LNCaP clone FGC (cell line): ENCODE results near the gene HDLBP.
"Not testable (repeated sequence)": the region's sequence is repeated elsewhere in the genome, so short reads cannot be mapped to it uniquely, and the experiment has no call there.

Source experiments
- DNase-seq: peaks from one replicate; pipeline ENCODE4 v3.0.0-alpha.2; 2011; ENCODE audit warnings: low read depth
- H3K4me3 ChIP-seq: 2 replicates; pipeline ENCODE4 v1.5.1; 2011; ENCODE audit warnings: mild to moderate bottlenecking, low read depth, low read length, control low read depth
- TF ChIP-seq, protein P1 (sequence below): IDR thresholded peaks from 2 replicates; pipeline ENCODE4 v1.5.1; 2012; ENCODE audit warnings: mild to moderate bottlenecking; ENCODE audit not compliant: control insufficient read depth, insufficient read depth; ENCODE audit errors: extremely low read depth

Gene HDLBP

DNA sequence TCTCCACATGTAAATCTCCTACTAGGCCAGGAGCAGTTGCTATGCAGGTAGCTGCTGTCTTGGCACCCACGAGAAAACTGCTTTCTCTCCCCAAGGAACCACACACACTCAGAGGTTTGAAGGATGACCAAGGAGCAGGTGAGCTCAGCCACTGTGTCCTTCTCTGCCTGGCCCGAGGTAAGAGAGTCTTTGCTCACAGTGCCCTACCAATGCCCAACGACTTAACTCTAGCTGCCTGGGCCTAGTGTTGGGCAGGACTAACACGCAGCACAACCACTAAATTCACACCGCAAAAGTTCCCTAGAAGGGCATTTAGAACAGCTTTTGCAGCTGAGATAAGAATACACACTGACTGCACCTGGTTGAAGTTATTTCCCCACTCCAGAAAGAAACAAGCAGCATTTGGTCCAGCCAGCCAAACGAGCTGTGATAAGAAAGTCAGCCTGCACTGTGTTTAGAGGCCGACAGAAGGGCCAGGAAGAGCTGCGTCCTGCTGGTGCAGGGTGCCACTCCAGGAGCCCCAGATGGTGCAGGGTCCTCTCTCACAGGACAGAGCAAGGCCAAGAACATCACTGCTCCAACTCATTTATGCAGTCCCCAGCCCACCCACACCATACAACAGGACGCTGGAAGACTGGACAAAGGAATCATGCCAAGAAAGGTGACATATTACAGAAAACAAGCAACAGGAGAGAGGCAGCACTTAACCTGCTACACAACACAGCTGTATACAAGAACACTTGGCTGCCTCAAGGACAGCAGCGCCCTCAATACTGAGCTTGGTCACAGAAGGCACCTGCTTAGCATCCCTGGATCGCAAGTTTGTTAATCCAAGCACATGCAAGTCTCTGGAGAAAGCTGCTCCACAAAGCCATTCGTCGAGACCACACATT is 12.5 kb downstream of the HDLBP start:
- TF ChIP-seq, protein P1, sequence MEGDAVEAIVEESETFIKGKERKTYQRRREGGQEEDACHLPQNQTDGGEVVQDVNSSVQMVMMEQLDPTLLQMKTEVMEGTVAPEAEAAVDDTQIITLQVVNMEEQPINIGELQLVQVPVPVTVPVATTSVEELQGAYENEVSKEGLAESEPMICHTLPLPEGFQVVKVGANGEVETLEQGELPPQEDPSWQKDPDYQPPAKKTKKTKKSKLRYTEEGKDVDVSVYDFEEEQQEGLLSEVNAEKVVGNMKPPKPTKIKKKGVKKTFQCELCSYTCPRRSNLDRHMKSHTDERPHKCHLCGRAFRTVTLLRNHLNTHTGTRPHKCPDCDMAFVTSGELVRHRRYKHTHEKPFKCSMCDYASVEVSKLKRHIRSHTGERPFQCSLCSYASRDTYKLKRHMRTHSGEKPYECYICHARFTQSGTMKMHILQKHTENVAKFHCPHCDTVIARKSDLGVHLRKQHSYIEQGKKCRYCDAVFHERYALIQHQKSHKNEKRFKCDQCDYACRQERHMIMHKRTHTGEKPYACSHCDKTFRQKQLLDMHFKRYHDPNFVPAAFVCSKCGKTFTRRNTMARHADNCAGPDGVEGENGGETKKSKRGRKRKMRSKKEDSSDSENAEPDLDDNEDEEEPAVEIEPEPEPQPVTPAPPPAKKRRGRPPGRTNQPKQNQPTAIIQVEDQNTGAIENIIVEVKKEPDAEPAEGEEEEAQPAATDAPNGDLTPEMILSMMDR: no peak

GRCh38 chr2:241302083-241302482 is 13.4 kb downstream of the HDLBP start:
- H3K4me3 ChIP-seq: no peak overlapping the region
- TF ChIP-seq, protein P1: no peak

More for the DNA sequence above, 12.5 kb downstream of the HDLBP start:
- H3K4me3 ChIP-seq: no peak overlapping the region
- no peak for DNase-seq

GRCh38 chr2:241300000-241300399 is 15.5 kb downstream of the HDLBP start:
- TF ChIP-seq, protein P1: no peak
- no peak overlapping the region for H3K4me3 ChIP-seq
- DNase-seq: no peak

More at GRCh38 chr2:241302083-241302482, 13.4 kb downstream of the HDLBP start:
- DNase-seq: no peak

GRCh38 chr2:241298673-241299072 is 16.8 kb downstream of the HDLBP start:
- no peak for DNase-seq
- TF ChIP-seq, protein P1: no peak
- no peak overlapping the region for H3K4me3 ChIP-seq

GRCh38 chr2:241296767-241297166 is 18.7 kb downstream of the HDLBP start:
- TF ChIP-seq, protein P1: no peak
- DNase-seq: no peak
- no peak overlapping the region for H3K4me3 ChIP-seq

DNA sequence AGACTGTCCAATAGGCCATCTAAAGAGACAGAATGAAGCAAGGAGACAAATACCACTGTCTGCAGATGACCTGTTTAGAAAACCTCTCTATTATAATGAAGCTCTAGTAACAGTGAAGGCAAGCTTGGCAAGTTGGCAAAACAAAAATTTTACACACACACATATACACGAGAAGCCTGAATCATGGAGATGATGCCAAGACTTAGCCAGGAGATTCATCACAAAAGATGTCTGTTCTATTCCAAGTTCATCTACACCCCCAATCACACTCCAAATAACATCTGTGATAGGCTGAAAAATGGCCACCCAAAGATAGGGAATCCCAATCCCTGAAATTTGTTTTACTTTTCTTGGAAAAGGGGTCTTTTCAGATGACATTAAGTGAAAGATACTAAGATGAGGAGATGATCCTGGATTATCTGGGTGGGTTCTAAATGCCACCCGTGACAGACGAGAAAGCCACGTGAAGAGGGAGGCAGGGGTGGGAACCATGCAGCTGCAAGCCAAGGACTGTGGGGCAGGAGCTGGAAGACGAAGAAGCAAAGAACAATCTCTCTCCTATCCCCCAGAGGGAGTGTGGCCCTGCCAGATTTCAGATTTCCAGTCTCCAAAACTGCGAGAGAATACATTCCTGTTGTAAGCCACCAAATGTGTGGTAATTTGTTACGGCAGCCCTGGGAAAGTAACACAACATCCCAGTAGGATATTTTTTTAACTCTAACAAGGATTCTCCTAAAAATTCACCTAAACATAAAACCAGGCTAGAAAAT is 20.0 kb downstream of the HDLBP start:
- H3K4me3 ChIP-seq: no peak overlapping the region
- no peak for DNase-seq
- TF ChIP-seq, protein P1: no peak

DNA sequence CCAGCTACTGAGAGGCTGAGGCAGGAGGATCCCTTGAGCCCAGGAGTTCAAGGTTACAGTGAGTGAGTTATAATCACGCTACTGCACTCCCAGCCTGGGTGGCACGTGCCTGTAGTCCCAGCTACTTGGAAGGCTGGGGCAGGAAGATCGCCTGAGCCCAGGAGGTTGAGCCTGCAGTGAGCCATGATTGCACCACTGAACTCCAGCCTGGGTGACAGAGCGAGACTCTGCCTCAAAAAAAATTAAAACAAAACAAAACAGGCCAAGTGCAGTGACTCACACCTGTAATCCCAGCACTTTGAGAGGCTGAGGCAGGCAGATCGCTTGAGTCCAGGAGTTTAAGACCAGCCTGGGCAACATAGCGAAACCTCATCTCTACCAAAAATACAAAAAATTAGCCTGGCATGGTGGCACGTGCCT is 22.1 kb downstream of the HDLBP start:
- DNase-seq: not testable (repeated sequence)

More for the DNA sequence above, 22.1 kb downstream of the HDLBP start:
- H3K4me3 ChIP-seq: not testable (repeated sequence)
